ENCODE results near the gene TBC1D2. TPM values are rescaled to one million over a fixed set of nuclear protein-coding genes. Genes with fewer than 3 reads are reported as not detected.

TBC1D2 gene
- total and polyA plus RNA-seq, 2 donors (not counting 1 experiment from before 2014, with no cell fraction given), result 7.5 to 24.9 TPM

DNA sequence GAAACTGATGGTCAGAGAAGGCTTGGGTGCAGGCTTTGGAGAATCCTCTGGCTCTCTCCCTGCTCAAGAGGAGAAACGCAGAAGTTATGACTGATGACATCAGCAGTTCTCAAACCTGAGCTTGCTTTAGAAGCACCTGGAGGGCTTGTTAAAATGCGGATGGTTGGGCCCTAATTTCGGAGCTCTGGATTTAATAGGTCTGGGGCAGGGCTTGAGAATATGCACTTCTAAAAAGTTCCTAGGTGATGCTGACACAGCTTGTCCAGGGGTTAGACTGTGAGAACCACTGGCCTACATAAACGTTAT, 26.4 kb downstream of the TBC1D2 start:
- Histone ChIP-seq H3K4me3 (replicated peaks in 1 of 4; ENCODE audit: control extremely low read depth in 1 of 4, insufficient read depth in 1 of 4, low read depth in 3 of 4, low read length in 4 of 4) (no peak overlapping the region), H3K9me3 (ENCODE audit: control insufficient read depth, insufficient read depth, low read depth, low read length) (no peaks in the 10 kb centered on the region), H3K79me2 (ENCODE audit: control insufficient read depth, insufficient read depth, low read length) (no peaks in the 10 kb centered on the region), H3K27me3 (ENCODE audit: control insufficient read depth, insufficient read depth, low read length) (no peaks in the 10 kb centered on the region), H4K20me1 (ENCODE audit: control insufficient read depth, extremely low read depth, insufficient read depth, low read length) (no peaks in the 10 kb centered on the region), H3K4me1 (ENCODE audit: control insufficient read depth, extremely low read depth, insufficient read depth, low read length) (peaks cover 20% of the 10 kb centered on the region), H2AFZ (ENCODE audit: low read length) (no peak overlapping the region), H3K9ac (ENCODE audit: insufficient read depth, low read length) (no peak overlapping the region), H3K36me3 (ENCODE audit: control insufficient read depth, insufficient read depth, low read length) (peaks cover 11% of the 10 kb centered on the region), H3K27ac (ENCODE audit: insufficient read depth, low read length) (no peak overlapping the region), H3K4me2 (ENCODE audit: extremely low read depth, insufficient read depth, low read length) (no peak overlapping the region)
- DNase-seq (ENCODE audit: low read depth in 2 of 2), result no peak
- TF ChIP-seq EZH2 (IDR thresholded peaks at IDR 0.05; ENCODE audit: low read length, missing control alignments), result no peak
- TF ChIP-seq, protein P1, sequence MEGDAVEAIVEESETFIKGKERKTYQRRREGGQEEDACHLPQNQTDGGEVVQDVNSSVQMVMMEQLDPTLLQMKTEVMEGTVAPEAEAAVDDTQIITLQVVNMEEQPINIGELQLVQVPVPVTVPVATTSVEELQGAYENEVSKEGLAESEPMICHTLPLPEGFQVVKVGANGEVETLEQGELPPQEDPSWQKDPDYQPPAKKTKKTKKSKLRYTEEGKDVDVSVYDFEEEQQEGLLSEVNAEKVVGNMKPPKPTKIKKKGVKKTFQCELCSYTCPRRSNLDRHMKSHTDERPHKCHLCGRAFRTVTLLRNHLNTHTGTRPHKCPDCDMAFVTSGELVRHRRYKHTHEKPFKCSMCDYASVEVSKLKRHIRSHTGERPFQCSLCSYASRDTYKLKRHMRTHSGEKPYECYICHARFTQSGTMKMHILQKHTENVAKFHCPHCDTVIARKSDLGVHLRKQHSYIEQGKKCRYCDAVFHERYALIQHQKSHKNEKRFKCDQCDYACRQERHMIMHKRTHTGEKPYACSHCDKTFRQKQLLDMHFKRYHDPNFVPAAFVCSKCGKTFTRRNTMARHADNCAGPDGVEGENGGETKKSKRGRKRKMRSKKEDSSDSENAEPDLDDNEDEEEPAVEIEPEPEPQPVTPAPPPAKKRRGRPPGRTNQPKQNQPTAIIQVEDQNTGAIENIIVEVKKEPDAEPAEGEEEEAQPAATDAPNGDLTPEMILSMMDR (conservative IDR thresholded peaks at IDR 0.05 in 1 of 2, IDR thresholded peaks at IDR 0.05 in 1 of 2; ENCODE audit: low read depth in 1 of 2, low read length in 2 of 2), result no peak

DNA sequence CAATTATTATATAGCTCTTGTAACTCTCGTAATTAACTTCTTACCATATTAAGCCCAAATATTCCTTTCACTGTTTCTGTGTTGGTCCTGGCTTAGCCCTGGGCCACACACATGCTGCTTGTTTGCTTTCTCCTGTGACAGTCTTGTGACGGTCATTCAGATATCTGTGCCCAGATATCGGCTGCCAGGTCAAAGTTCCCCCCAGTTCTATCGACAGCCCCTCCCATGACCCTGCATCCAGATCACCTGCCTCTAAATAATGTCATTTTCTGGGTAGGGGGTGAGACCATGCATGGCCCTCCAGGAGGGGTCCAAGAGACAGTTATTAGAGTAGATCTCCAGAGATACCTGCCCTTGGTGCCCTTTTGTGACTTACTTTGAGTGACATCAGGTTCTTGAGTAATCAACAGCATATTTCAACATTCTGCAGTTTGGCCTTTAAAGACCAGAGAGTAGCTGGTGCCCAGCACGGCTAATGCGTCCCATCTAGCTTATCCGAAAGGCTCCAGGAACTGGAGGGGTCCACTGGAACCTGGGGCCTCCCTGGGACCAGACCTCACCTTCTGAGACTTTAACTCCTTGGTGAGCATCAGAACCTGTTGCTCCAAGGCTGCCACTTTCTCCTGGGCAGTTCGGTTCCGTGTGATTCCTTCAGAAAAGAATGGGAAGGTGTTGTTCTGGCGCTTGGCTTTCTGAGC, 26.9 kb downstream of the TBC1D2 start:
- no peaks in the 10 kb centered on the region for H3K79me2 ChIP-seq (ENCODE audit: control insufficient read depth, insufficient read depth, low read length)
- H3K9ac ChIP-seq (ENCODE audit: insufficient read depth, low read length), result no peak overlapping the region
- DNase-seq (ENCODE audit: low read depth in 2 of 2), result no peak
- H3K27me3 ChIP-seq (ENCODE audit: control insufficient read depth, insufficient read depth, low read length), result no peaks in the 10 kb centered on the region
- H4K20me1 ChIP-seq (ENCODE audit: control insufficient read depth, extremely low read depth, insufficient read depth, low read length), result no peaks in the 10 kb centered on the region
- H3K4me3 ChIP-seq (replicated peaks in 1 of 4; ENCODE audit: control extremely low read depth in 1 of 4, insufficient read depth in 1 of 4, low read depth in 3 of 4, low read length in 4 of 4), result no peak overlapping the region
- H2AFZ ChIP-seq (ENCODE audit: low read length), result no peak overlapping the region
- no peak overlapping the region for H3K4me2 ChIP-seq (ENCODE audit: extremely low read depth, insufficient read depth, low read length)
- TF ChIP-seq EZH2 (IDR thresholded peaks at IDR 0.05; ENCODE audit: low read length, missing control alignments), result no peak
- TF ChIP-seq, protein P1 (conservative IDR thresholded peaks at IDR 0.05 in 1 of 2, IDR thresholded peaks at IDR 0.05 in 1 of 2; ENCODE audit: low read depth in 1 of 2, low read length in 2 of 2), result no peak
- H3K4me1 ChIP-seq (ENCODE audit: control insufficient read depth, extremely low read depth, insufficient read depth, low read length), result peaks cover 22% of the 10 kb centered on the region
- H3K27ac ChIP-seq (ENCODE audit: insufficient read depth, low read length), result no peak overlapping the region
- H3K36me3 ChIP-seq (ENCODE audit: control insufficient read depth, insufficient read depth, low read length), result peaks cover 11% of the 10 kb centered on the region
- H3K9me3 ChIP-seq (ENCODE audit: control insufficient read depth, insufficient read depth, low read depth, low read length), result no peaks in the 10 kb centered on the region

GRCh38 chr9:98227883-98228282, 27.6 kb downstream of the TBC1D2 start:
- Histone ChIP-seq H3K4me1 (ENCODE audit: control insufficient read depth, extremely low read depth, insufficient read depth, low read length) (peaks cover 23% of the 10 kb centered on the region), H3K27ac (ENCODE audit: insufficient read depth, low read length) (no peak overlapping the region)

More at GRCh38 chr9:98227883-98228282, 27.6 kb downstream of the TBC1D2 start:
- Histone ChIP-seq H3K4me2 (ENCODE audit: extremely low read depth, insufficient read depth, low read length) (no peak overlapping the region), H3K79me2 (ENCODE audit: control insufficient read depth, insufficient read depth, low read length) (no peaks in the 10 kb centered on the region), H3K36me3 (ENCODE audit: control insufficient read depth, insufficient read depth, low read length) (peaks cover 7% of the 10 kb centered on the region), H4K20me1 (ENCODE audit: control insufficient read depth, extremely low read depth, insufficient read depth, low read length) (no peaks in the 10 kb centered on the region), H2AFZ (ENCODE audit: low read length) (no peak overlapping the region), H3K9ac (ENCODE audit: insufficient read depth, low read length) (no peak overlapping the region), H3K9me3 (ENCODE audit: control insufficient read depth, insufficient read depth, low read depth, low read length) (no peaks in the 10 kb centered on the region), H3K27me3 (ENCODE audit: control insufficient read depth, insufficient read depth, low read length) (no peaks in the 10 kb centered on the region), H3K4me3 (replicated peaks in 1 of 4; ENCODE audit: control extremely low read depth in 1 of 4, insufficient read depth in 1 of 4, low read depth in 3 of 4, low read length in 4 of 4) (no peak overlapping the region)
- DNase-seq (ENCODE audit: low read depth in 2 of 2), result no peak
- TF ChIP-seq, protein P1 (conservative IDR thresholded peaks at IDR 0.05 in 1 of 2, IDR thresholded peaks at IDR 0.05 in 1 of 2; ENCODE audit: low read depth in 1 of 2, low read length in 2 of 2), result no peak
- no peak for TF ChIP-seq EZH2 (IDR thresholded peaks at IDR 0.05; ENCODE audit: low read length, missing control alignments)

Measured in fibroblast of lung (primary cell).